ENCODE measurements around the gene L3MBTL4.
"Not testable (repeated sequence)": the region's sequence is repeated elsewhere in the genome, so short reads cannot be mapped to it uniquely, and the experiment has no call there.

The L3MBTL4 gene

GRCh38 chr18:6079406-6079805, 335.3 kb downstream of the L3MBTL4 start:
- no peak for DNase-seq (ENCODE audit: extremely low spot score)
- no peak for TF ChIP-seq CTCF (IDR thresholded peaks at IDR 0.05; ENCODE audit: control extremely low read depth, extremely low read depth, low read depth, missing control alignments)
- ChIA-PET POLR2A (no interaction called here), CTCF (interaction anchor here (0.9 to 1.8 kb wide), 3 partner anchors 10 to 21 kb away, joined by 3 to 6 read pairs (median 5); no protein-coding TSS in a partner anchor)

- no peak for DNase-seq (ENCODE audit: extremely low spot score)
- ChIA-PET POLR2A (interaction anchor here (0.7 kb wide), 1 partner anchor 16 kb away, joined by 3 read pairs; no protein-coding TSS in a partner anchor), CTCF (interaction anchor here (1.8 kb wide), 1 partner anchor 12 kb away, joined by 5 read pairs; no protein-coding TSS in a partner anchor)
- TF ChIP-seq CTCF (IDR thresholded peaks at IDR 0.05; ENCODE audit: control extremely low read depth, extremely low read depth, low read depth, missing control alignments): no peak
Observed at GRCh38 chr18:6078877-6079276, 335.8 kb downstream of the L3MBTL4 start.

GRCh38 chr18:6072423-6072822, 342.3 kb downstream of the L3MBTL4 start:
- CTCF ChIA-PET; POLR2A ChIA-PET; DNase-seq (ENCODE audit: extremely low spot score): not testable (repeated sequence)

GRCh38 chr18:6069539-6069938, 345.2 kb downstream of the L3MBTL4 start:
- ChIA-PET CTCF (interaction anchor here (1.5 kb wide), 1 partner anchor 10 kb away, joined by 6 read pairs; no protein-coding TSS in a partner anchor), POLR2A (no interaction called here)
- no peak for DNase-seq (ENCODE audit: extremely low spot score)
- TF ChIP-seq CTCF (IDR thresholded peaks at IDR 0.05; ENCODE audit: control extremely low read depth, extremely low read depth, low read depth, missing control alignments): no peak

GRCh38 chr18:6069103-6069502, 345.6 kb downstream of the L3MBTL4 start:
- ChIA-PET CTCF (interaction anchor here (1.5 kb wide), 1 partner anchor 11 kb away, joined by 6 read pairs; no protein-coding TSS in a partner anchor), POLR2A (no interaction called here)
- TF ChIP-seq CTCF (IDR thresholded peaks at IDR 0.05; ENCODE audit: control extremely low read depth, extremely low read depth, low read depth, missing control alignments): no peak
- DNase-seq (ENCODE audit: extremely low spot score): no peak

- ChIA-PET POLR2A (no interaction called here), CTCF (interaction anchor here (1.0 to 1.4 kb wide), 3 partner anchors 15 to 29 kb away, joined by 3 read pairs; no protein-coding TSS in a partner anchor)
- TF ChIP-seq CTCF (IDR thresholded peaks at IDR 0.05; ENCODE audit: control extremely low read depth, extremely low read depth, low read depth, missing control alignments): no peak
- no peak for DNase-seq (ENCODE audit: extremely low spot score)
Observed at GRCh38 chr18:6060149-6060548, 354.6 kb downstream of the L3MBTL4 start.

- ChIA-PET POLR2A (no interaction called here), CTCF (interaction anchor here (1.0 to 1.4 kb wide), 3 partner anchors 15 to 29 kb away, joined by 3 read pairs; no protein-coding TSS in a partner anchor)
- no peak for TF ChIP-seq CTCF (IDR thresholded peaks at IDR 0.05; ENCODE audit: control extremely low read depth, extremely low read depth, low read depth, missing control alignments)
- no peak for DNase-seq (ENCODE audit: extremely low spot score)
Observed at GRCh38 chr18:6059551-6059950, 355.2 kb downstream of the L3MBTL4 start.
